ENCODE measurements around the gene AVPR2. TPM values are rescaled to one million over a fixed set of nuclear protein-coding genes. Genes with fewer than 3 reads are reported as not detected.

The AVPR2 gene
- total RNA-seq, 1 experiment from 2014 or later = not detected

DNA sequence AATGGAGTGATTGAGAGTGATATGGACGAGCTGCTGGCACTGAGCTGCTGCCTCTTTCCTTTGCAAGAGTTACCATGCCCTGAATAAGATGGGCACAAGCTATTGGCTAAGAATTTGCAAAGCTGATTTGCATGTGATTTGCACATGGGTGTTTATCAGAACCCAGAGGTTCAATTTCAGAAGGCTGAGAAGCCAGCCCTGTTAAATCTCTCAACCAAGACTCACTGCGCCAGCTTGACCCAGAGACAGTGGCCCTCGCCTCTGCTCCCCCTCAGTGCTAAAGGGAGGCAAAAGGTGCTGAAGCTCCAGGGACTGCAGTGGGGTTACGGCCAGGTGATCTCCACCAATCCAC is 20.9 kb downstream of the AVPR2 start:
- intact Hi-C loops (cut with micrococcal nuclease) = loop anchor here (5.0 kb wide), 1 partner anchor 163 kb away; the partner anchor contains the start of gene PLXNB3
- TF ChIP-seq EZH2phosphoT487 (IDR thresholded peaks at IDR 0.05; ENCODE audit: borderline replicate concordance, low read length) = no peak
- no peak for TF ChIP-seq EZH2 (IDR thresholded peaks at IDR 0.05; ENCODE audit: low read length, unreplicated experiment)
- no peak for TF ChIP-seq CTCF (conservative IDR thresholded peaks at IDR 0.05; ENCODE audit: low read depth, low read length)
- CTCF ChIA-PET = interaction anchor here (1.6 kb wide), 1 partner anchor 22 kb away, joined by 5 read pairs; no protein-coding TSS in a partner anchor

DNA sequence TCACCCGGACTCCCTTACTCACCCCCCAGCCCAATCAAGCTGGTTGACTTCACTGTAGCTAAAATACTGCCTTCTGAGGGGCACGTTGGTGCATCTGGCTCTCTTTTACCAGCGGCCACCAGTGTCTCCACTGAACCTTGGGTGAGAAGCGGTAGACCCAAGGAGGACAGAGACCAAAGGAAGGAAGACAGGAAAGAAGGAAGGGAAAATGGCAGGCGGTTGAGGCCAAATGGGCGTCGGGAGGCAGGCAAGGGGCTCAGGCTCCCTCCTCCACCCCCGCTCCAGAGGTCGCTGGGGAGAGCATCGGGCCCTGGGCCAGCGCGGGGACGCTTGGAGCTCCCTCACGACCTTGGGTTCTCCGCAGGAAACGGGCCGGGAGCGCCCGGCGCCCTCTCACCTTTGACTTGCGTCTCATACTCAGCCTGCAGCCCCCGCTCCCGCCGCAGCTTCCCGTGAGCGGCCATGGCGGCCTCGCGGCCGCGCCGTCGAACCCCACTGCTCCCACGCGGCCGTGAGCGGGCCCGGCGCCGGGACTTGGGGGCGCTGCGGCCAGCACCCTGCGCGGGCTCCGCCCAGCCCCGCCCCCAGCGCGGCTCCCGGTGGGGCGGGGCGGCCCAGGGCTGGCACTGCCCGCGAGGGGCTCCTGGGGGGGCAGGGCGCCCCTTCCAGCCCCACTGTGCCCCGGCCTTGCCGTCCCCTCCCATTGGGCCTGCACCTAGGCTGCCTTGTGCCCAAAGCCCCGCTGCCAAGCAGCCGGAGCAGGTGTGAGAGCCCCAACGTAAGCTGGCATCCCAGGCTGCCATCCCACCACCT is 21.5 kb downstream of the AVPR2 start, which contains the start of gene ARHGAP4:
Gene ARHGAP4 (minus strand): TSS at position 526 of the 813 bp plus-strand sequence. CDS start 62 bp downstream, at position 464.
- H2AFZ ChIP-seq (ENCODE audit: low read length) = no peak within 1 kb of the TSS
- no peaks in the 10 kb centered on the region for H3K27me3 ChIP-seq (ENCODE audit: low read length)
- DNase-seq (no peak), ATAC-seq (no peak)
- intact Hi-C loops (cut with micrococcal nuclease) = loop anchor here (5.0 kb wide), 1 partner anchor 164 kb away; the partner anchor contains the start of gene PLXNB3
- no peaks in the 10 kb centered on the region for H3K9me3 ChIP-seq (ENCODE audit: low read length)
- POLR2A ChIA-PET (ENCODE audit: unreplicated experiment) = no interaction called here
- no peaks in the 10 kb centered on the region; the same call in 1 of the 2 replicates for H3K36me3 ChIP-seq (ENCODE audit: low read depth, low read length)
- no peaks in the 10 kb centered on the region for H3F3A ChIP-seq (ENCODE audit: low read length, unreplicated experiment)
- no peak within 1 kb of the TSS for H3K27ac ChIP-seq (ENCODE audit: low read length)
- no peaks in the 10 kb centered on the region for H3K9me2 ChIP-seq (replicated peaks; ENCODE audit: low read length)
- peak within 1 kb of the TSS; percentile 92 for H3K9ac ChIP-seq (ENCODE audit: low read length)
- H3K4me2 ChIP-seq (ENCODE audit: low read length) = peak within 1 kb of the TSS; percentile 88
- no TSS peak for BruUV-seq (replicated peaks)
- TF ChIP-seq EZH2phosphoT487 (IDR thresholded peaks at IDR 0.05; ENCODE audit: borderline replicate concordance, low read length) (no peak), EZH2 (IDR thresholded peaks at IDR 0.05; ENCODE audit: low read length, unreplicated experiment) (no peak), CTCF (conservative IDR thresholded peaks at IDR 0.05; ENCODE audit: low read depth, low read length) (no peak)
- H3K79me2 ChIP-seq (ENCODE audit: low read length) = no peaks in the 10 kb centered on the region
- H3K4me1 ChIP-seq (ENCODE audit: insufficient read depth, low read length) = peaks cover 21% of the 10 kb centered on the region
- no peaks in the 10 kb centered on the region for H4K20me1 ChIP-seq (ENCODE audit: low read length)
- peak within 1 kb of the TSS; percentile 70; the same call in 1 of the 2 replicates for H3K4me3 ChIP-seq (ENCODE audit: low read length)
- CTCF ChIA-PET = interaction anchor here (1.6 kb wide), 1 partner anchor 21 kb away, joined by 5 read pairs; no protein-coding TSS in a partner anchor

More for the DNA sequence above, 20.9 kb downstream of the AVPR2 start:
- peaks cover 21% of the 10 kb centered on the region for H3K4me1 ChIP-seq (ENCODE audit: insufficient read depth, low read length)
- DNase-seq = no peak
- no peak overlapping the region for H2AFZ ChIP-seq (ENCODE audit: low read length)
- H3K4me3 ChIP-seq (ENCODE audit: low read length) = no peak overlapping the region
- H3K4me2 ChIP-seq (ENCODE audit: low read length) = no peak overlapping the region
- no peaks in the 10 kb centered on the region for H3F3A ChIP-seq (ENCODE audit: low read length, unreplicated experiment)
- BruUV-seq (replicated peaks) = no TSS peak
- no peak overlapping the region for H3K27ac ChIP-seq (ENCODE audit: low read length)
- no peaks in the 10 kb centered on the region for H3K9me2 ChIP-seq (replicated peaks; ENCODE audit: low read length)
- ATAC-seq = no peak
- H3K27me3 ChIP-seq (ENCODE audit: low read length) = no peaks in the 10 kb centered on the region
- no peaks in the 10 kb centered on the region for H3K9me3 ChIP-seq (ENCODE audit: low read length)
- no peaks in the 10 kb centered on the region for H3K36me3 ChIP-seq (ENCODE audit: low read depth, low read length)
- POLR2A ChIA-PET (ENCODE audit: unreplicated experiment) = no interaction called here
- H4K20me1 ChIP-seq (ENCODE audit: low read length) = no peaks in the 10 kb centered on the region
- H3K9ac ChIP-seq (ENCODE audit: low read length) = no peak overlapping the region
- no peaks in the 10 kb centered on the region for H3K79me2 ChIP-seq (ENCODE audit: low read length)

GRCh38 chrX:153926552-153926857 is 22.0 kb downstream of the AVPR2 start:
- H3K9me3 ChIP-seq (ENCODE audit: low read length) = no peaks in the 10 kb centered on the region
- H3K36me3 ChIP-seq (ENCODE audit: low read depth, low read length) = peaks cover 2% of the 10 kb centered on the region; the same call in 1 of the 2 replicates
- no peak for DNase-seq
- 0 out of 2 replicates have a peak, but pooled peaks cover under 1% of the 10 kb centered on the region for H3K79me2 ChIP-seq (ENCODE audit: low read length)
- no peak overlapping the region for H3K27ac ChIP-seq (ENCODE audit: low read length)
- H4K20me1 ChIP-seq (ENCODE audit: low read length) = no peaks in the 10 kb centered on the region
- H3K4me1 ChIP-seq (ENCODE audit: insufficient read depth, low read length) = peaks cover 21% of the 10 kb centered on the region
- ChIA-PET CTCF (no interaction called here), POLR2A (ENCODE audit: unreplicated experiment) (no interaction called here)
- no peaks in the 10 kb centered on the region for H3F3A ChIP-seq (ENCODE audit: low read length, unreplicated experiment)
- H3K9ac ChIP-seq (ENCODE audit: low read length) = no peak overlapping the region
- peak overlapping the region; percentile 88; the same call in 1 of the 2 replicates for H3K4me2 ChIP-seq (ENCODE audit: low read length)
- H3K4me3 ChIP-seq (ENCODE audit: low read length) = no peak overlapping the region
- H3K9me2 ChIP-seq (replicated peaks; ENCODE audit: low read length) = no peaks in the 10 kb centered on the region
- H2AFZ ChIP-seq (ENCODE audit: low read length) = no peak overlapping the region
- intact Hi-C loops (cut with micrococcal nuclease) = loop anchor here (5.0 kb wide), 1 partner anchor 164 kb away; the partner anchor contains the start of gene PLXNB3
- TF ChIP-seq EZH2phosphoT487 (IDR thresholded peaks at IDR 0.05; ENCODE audit: borderline replicate concordance, low read length) (no peak), EZH2 (IDR thresholded peaks at IDR 0.05; ENCODE audit: low read length, unreplicated experiment) (no peak), CTCF (conservative IDR thresholded peaks at IDR 0.05; ENCODE audit: low read depth, low read length) (no peak)
- no peaks in the 10 kb centered on the region for H3K27me3 ChIP-seq (ENCODE audit: low read length)
- no TSS peak for BruUV-seq (replicated peaks)
- no peak for ATAC-seq
